ENCODE data around the gene R3HDM2. TPM values are rescaled to one million over a fixed set of nuclear protein-coding genes. Genes with fewer than 3 reads are reported as not detected.

The R3HDM2 gene
- total RNA-seq, 2 donors from 2014 or later = 82.7 to 116 TPM

GRCh38 chr12:57352166-57352565 lies 78.7 kb downstream of the R3HDM2 start:
- Histone ChIP-seq H3K27ac (ENCODE audit: low read depth, low read length) (no peak overlapping the region), H3K36me3 (ENCODE audit: control insufficient read depth, insufficient read depth, low read length) (peaks cover 7% of the 10 kb centered on the region), H3K4me1 (ENCODE audit: control insufficient read depth, insufficient read depth, low read length) (no peaks in the 10 kb centered on the region), H3K9ac (ENCODE audit: extremely low read depth, low read length, poor library complexity, severe bottlenecking) (no peak overlapping the region), H3K9me3 (ENCODE audit: control insufficient read depth, low read length) (peaks cover 6% of the 10 kb centered on the region), H3K4me3 (ENCODE audit: low read length) (no peak overlapping the region), H3K27me3 (ENCODE audit: control insufficient read depth, insufficient read depth, low read length, poor library complexity, severe bottlenecking) (no peaks in the 10 kb centered on the region)
- WGBS, 2 experiments (ENCODE audit: insufficient coverage in 1 of 2, insufficient read length in 1 of 2) = 92% methylated on average over 3 of the region's 3 CpGs; no CpG with 5 or more reads in 1 of the 2 experiments
- peaks cover 34% of the 10 kb centered on the region for H3K36me3 Mint-ChIP-seq (ENCODE audit: low read depth)
- no peaks in the 10 kb centered on the region for H3K4me1 Mint-ChIP-seq
- no peaks in the 10 kb centered on the region for H3K27me3 Mint-ChIP-seq (ENCODE audit: insufficient read depth)
- no peak for TF ChIP-seq CTCF (conservative IDR thresholded peaks at IDR 0.05)
- no peak overlapping the region for H3K27ac Mint-ChIP-seq
- H3K9me3 Mint-ChIP-seq = peaks cover 6% of the 10 kb centered on the region
- H3K4me3 Mint-ChIP-seq = no peak overlapping the region
- DNase-seq = no peak

- H3K27ac ChIP-seq (ENCODE audit: low read depth, low read length) = no peak overlapping the region
- no peak overlapping the region for H3K27ac Mint-ChIP-seq
- no peak overlapping the region for H3K4me3 ChIP-seq (ENCODE audit: low read length)
- peaks cover 7% of the 10 kb centered on the region for H3K4me1 Mint-ChIP-seq
- no peak overlapping the region for H3K9ac ChIP-seq (ENCODE audit: extremely low read depth, low read length, poor library complexity, severe bottlenecking)
- peaks cover 5% of the 10 kb centered on the region for H3K36me3 ChIP-seq (ENCODE audit: control insufficient read depth, insufficient read depth, low read length)
- DNase-seq = no peak
- no peaks in the 10 kb centered on the region for H3K27me3 Mint-ChIP-seq (ENCODE audit: insufficient read depth)
- H3K27me3 ChIP-seq (ENCODE audit: control insufficient read depth, insufficient read depth, low read length, poor library complexity, severe bottlenecking) = no peaks in the 10 kb centered on the region
- H3K36me3 Mint-ChIP-seq (ENCODE audit: low read depth) = peaks cover 29% of the 10 kb centered on the region
- H3K9me3 ChIP-seq (ENCODE audit: control insufficient read depth, low read length) = peaks cover 6% of the 10 kb centered on the region
- H3K9me3 Mint-ChIP-seq = peaks cover 6% of the 10 kb centered on the region
- no peak overlapping the region for H3K4me3 Mint-ChIP-seq
- no peak for TF ChIP-seq CTCF (conservative IDR thresholded peaks at IDR 0.05)
- H3K4me1 ChIP-seq (ENCODE audit: control insufficient read depth, insufficient read depth, low read length) = no peaks in the 10 kb centered on the region
Observed at GRCh38 chr12:57347284-57347683, 83.6 kb downstream of the R3HDM2 start.

- H3K27ac ChIP-seq (ENCODE audit: low read depth, low read length) = no peak overlapping the region
- peaks cover 16% of the 10 kb centered on the region for H3K4me1 ChIP-seq (ENCODE audit: control insufficient read depth, insufficient read depth, low read length)
- no peak overlapping the region for H3K4me3 ChIP-seq (ENCODE audit: low read length)
- H3K4me3 Mint-ChIP-seq = no peak overlapping the region
- peaks cover 6% of the 10 kb centered on the region for H3K9me3 ChIP-seq (ENCODE audit: control insufficient read depth, low read length)
- H3K4me1 Mint-ChIP-seq = peaks cover 26% of the 10 kb centered on the region
- H3K27me3 ChIP-seq (ENCODE audit: control insufficient read depth, insufficient read depth, low read length, poor library complexity, severe bottlenecking) = no peaks in the 10 kb centered on the region
- H3K27ac Mint-ChIP-seq = no peak overlapping the region
- H3K9me3 Mint-ChIP-seq = peaks cover 6% of the 10 kb centered on the region
- no peaks in the 10 kb centered on the region for H3K27me3 Mint-ChIP-seq (ENCODE audit: insufficient read depth)
- WGBS, 2 experiments (ENCODE audit: insufficient coverage in 1 of 2, insufficient read length in 1 of 2) = 88 to 92% methylated on average over 7 of the region's 7 CpGs
- no peak for TF ChIP-seq CTCF (conservative IDR thresholded peaks at IDR 0.05)
- DNase-seq = no peak
- peaks cover 19% of the 10 kb centered on the region for H3K36me3 Mint-ChIP-seq (ENCODE audit: low read depth)
- H3K36me3 ChIP-seq (ENCODE audit: control insufficient read depth, insufficient read depth, low read length) = peaks cover 10% of the 10 kb centered on the region
- no peak overlapping the region for H3K9ac ChIP-seq (ENCODE audit: extremely low read depth, low read length, poor library complexity, severe bottlenecking)
Observed at GRCh38 chr12:57343703-57344378, 87.0 kb downstream of the R3HDM2 start.
